NCI-H2196 (cell line): Measurements from ENCODE around the gene ALDH16A1.

ENCODE experiments used
- DNase-seq: peaks from one replicate; lab custom pipeline; 2025; ENCODE audit not compliant: unreplicated experiment; lab: John Stamatoyannopoulos, UW

ALDH16A1 gene

GRCh38 chr19:49507803-49508494 is 54.9 kb downstream of the ALDH16A1 start:
- no peak for DNase-seq

- no peak for DNase-seq
Observed at GRCh38 chr19:49512970-49513745, 60.1 kb downstream of the ALDH16A1 start.

GRCh38 chr19:49513746-49514118 is 60.7 kb downstream of the ALDH16A1 start:
- no peak for DNase-seq

- no peak for DNase-seq
Observed at GRCh38 chr19:49514151-49514550, 61.1 kb downstream of the ALDH16A1 start.

- no peak for DNase-seq
Observed at GRCh38 chr19:49515767-49516166, 62.7 kb downstream of the ALDH16A1 start.

- DNase-seq, result no peak
Observed at GRCh38 chr19:49518033-49518432, 65.0 kb downstream of the ALDH16A1 start.
